Germinal center (tissue), 1 donor: ENCODE results near the gene LTC4S.

Experiments used
- DNase-seq: peaks from one replicate; pipeline ENCODE4 v3.0.0; 2012; ENCODE audit warnings: mixed read lengths, low spot score

The LTC4S gene

DNA sequence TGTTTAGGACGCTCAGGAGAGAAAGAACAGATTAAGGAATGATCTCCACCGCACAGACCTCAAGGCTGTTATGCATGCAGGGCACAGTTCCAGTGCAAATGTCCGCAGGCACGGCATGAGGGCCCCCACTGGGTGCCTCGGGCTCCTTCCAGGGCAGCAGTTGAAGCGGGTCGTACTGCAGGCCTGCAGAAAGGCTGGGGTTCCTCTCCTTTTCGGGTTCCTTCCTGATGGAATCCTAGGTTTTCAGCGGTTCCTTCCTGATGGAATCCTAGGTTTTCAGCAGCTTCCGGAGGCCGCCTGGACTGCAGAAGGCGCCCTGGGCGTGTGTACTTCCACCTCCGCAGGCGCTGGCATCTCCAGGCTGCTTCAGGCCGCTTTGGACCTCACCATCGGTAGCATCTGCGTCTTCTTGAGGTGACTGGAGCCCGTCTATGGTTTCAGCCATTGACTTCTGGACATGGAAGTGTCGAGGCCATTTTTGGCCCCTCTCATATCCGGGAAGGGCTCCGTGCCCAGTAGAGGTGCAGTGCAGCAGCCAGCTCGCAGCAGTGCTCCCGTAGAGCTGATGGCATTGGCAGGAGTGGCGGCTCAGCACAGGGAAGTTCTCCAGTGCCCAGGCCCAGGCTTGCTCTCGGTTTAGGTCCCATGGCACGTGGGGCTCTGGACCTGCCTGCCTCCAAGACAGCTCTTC lies 18.5 kb downstream of the LTC4S start:
- DNase-seq = no peak

DNA sequence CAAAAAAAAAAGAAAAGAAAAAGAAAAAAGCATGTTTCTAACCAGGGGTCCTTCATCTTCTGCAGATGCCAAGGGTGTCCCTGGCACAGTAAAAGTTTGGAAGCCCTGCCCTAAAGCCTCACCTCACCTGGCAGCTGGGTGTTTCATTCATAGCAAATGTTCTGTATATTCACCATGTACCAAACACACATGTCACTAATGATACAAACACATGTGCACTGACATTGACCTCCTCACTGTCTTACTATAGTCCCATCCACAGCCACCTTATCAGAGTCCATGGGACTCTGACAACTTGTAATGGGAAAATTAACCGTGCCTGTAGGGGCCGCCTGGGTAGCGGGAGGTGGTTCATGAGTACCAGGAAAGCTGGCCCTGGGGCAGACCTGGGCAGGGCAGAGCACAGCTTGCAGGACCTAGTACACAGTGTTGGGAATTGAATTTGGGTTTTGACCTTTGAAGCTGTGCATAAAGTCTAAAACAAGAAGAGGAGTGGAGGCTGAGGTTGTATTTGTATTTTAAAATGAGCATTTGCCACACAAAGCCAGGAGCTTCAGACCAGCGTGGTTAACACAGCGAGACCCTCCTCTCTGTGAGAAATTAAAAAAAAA lies 19.3 kb downstream of the LTC4S start:
- no peak for DNase-seq

DNA sequence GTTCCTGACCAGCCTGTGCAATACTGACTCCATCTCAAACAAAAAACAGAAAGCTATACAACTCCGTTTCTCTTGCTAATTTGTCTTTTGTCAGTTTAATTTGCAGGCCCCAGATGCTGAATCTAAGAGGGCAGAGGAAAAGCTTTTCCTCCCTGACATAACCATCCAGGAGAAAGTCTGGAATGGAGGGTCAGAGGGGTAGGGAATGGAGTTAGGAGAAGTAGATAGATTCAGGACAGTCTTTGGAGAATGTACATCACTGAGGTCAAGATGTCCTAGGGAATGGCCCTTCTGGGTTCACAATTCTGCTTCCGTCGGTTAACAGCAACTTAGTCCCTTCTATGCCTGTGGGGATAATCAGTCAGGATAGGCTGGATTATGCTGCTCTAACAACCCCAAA lies 20.3 kb downstream of the LTC4S start:
- no peak for DNase-seq

DNA sequence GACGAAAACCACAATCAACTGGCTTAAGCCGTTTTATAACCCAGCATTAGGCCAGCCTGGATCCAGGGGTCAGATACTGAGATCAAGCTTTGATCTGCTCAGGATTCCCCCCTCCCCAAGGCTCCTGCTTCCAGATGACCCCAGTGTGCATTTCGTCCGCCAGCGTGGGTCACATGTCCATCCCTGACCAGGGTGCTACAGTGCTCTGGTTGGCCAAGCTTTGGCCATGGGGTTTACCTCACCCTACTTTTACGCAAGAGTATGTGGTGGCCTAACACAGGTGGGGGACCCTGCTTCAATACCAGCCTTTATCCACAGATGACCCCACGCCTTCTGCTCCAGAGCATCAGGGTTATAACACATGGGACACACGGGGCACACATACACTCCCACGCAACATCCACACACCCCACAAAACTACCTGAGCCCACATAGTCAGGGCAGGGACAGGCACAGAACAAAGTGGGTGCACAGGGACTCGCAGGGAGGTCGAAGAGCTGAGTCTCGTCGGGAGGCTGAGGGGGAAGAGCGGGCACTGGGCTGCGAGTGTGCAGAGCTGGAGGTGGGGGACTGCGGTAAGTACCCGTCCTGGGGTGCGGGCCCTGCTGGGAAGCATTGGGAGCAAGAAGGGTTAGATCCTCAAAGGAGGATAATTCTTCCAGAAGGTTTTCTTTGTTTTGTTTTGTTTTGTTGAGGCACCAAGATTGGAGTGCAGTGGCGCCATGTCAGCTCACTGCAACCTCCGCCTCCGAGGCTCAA lies 21.9 kb downstream of the LTC4S start:
- no peak for DNase-seq

DNA sequence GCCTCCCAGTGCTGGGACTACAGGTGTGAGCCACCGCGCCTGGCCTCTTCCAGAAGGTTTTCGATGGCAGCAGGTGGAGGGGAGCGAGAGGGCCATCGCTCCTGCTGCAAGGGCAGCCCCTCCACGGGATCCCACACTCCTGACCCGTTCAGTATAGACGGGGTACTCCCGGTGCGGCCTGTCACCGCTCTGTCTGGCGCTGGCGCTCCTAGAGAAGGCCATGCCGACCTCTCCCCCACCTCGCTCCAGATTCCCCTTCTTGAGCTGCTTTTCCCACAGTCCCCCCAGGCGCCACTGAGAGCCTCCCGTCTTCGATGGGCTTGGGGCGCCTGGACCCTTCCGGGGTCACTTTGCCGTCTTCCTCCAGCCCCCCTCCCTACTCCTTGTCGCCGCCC lies 22.6 kb downstream of the LTC4S start:
- DNase-seq = no peak

DNA sequence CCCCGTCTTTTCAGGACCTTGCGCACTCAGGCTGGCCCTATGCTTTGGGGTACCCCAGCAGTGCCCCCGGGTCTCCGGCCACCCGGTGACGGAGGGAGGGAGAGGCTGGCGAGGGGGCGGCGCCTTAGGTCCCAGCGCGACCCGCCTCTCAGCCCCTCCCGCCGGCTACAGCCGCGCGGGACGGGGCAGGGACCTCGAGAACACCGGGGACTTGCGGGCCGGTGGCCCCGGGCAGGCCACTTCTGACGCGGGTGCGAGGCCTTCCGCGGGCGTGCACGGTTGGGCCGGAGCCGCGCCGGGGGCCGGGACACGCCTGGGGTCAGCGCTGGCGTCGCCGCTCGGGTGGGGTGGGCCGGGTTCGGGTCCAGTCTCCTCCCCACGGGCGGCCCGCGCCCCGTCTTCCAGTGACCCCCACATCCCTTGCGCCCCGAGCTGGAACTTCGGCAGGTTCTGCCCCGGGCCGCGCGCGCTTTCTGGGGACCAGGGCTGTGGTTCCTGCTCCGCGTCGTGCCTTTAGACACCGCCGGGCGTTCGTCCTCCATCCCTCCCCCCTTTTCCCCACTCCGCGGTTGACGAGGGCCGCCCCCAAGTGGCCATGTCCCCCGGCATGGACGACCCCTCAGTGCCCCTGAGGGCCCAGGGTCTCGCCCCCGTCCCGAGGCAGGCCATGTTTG lies 23.1 kb downstream of the LTC4S start:
- DNase-seq = no peak

DNA sequence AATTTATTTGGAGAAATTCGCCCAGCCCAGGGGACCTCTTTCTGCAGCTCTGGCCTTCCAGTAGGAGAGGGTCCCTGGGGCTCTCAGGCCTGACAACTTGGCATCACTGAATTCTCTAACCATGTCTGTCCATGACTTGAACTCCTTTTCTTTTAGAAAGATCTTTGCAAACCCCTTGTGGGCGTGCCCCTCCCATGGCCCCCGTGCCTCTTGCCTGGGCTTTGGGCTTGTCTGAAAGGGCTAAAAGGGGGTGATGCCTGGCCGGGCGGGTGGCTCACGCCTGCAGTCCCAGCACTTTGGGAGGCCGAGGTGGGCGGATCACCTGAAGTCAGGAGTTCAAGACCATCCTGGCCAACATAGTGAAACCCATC lies 23.7 kb downstream of the LTC4S start:
- no peak for DNase-seq

DNA sequence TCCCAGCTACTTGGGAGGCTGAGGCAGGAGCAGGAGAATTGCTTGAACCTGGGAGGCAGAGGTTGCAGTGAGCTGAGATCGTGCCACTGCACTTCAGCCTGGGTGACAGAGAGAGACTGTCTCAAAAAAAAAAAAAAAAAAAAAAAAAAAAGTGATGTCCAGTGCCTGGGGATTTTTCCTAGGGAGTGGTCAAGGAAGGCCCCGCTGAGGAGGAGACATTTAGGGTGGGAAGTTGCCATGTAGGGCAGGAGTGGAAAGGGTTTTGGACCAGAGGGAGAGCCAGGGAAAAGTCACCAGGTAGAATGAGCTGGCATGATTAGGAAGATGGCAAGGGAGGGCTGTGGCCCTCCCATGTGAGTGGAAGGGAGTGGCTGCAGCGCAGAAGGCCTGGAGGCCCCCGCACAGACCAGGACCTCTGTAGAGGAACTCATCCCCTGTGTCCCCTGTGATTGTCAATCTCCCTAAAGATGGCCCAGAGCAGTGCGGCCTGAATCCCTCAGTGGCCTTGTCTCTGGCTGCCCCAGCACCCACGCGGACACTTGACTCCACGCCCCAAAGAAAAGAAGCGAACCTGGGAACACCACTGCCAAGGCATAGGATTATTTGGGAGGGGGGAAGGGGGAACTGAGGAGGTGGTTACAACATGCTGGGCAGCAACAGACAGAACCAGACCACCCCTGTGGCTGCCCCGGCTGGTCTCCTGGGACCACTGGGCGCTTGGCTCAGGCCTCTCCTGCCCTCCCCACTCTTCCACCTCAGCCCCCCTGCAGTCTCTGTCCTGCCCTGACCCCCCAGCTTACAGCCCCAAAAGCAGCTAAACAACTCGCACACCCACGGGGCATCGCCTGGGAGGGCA lies 24.3 kb downstream of the LTC4S start:
- DNase-seq = no peak

DNA sequence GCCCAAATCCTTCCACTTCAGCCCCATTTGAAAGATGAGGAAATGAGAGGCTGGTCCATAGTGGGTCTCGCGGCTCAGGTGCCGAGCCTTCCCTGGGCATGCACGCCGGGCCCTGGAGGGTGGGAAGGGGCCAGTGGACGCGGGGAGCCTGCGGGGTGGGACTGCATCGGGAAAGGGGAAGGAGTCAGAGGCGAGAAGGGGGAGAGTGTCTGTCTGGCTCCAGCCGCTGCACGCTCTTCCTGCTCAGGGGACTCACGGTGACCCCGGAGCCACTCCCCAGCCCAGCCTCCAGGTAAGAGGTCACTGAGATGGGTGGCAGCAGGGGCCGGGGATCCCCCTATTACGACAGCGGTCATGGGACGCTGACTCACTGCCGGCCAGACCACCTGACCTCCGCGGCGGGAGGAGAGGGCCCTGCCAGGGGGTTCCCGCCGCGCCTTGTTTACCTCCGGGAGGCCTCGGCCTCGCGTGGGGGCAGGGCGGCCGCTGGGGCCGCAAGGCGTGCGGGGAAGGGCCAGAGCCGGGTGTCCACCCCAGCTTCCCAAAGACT lies 25.0 kb downstream of the LTC4S start:
- peak; percentile 85 for DNase-seq

DNA sequence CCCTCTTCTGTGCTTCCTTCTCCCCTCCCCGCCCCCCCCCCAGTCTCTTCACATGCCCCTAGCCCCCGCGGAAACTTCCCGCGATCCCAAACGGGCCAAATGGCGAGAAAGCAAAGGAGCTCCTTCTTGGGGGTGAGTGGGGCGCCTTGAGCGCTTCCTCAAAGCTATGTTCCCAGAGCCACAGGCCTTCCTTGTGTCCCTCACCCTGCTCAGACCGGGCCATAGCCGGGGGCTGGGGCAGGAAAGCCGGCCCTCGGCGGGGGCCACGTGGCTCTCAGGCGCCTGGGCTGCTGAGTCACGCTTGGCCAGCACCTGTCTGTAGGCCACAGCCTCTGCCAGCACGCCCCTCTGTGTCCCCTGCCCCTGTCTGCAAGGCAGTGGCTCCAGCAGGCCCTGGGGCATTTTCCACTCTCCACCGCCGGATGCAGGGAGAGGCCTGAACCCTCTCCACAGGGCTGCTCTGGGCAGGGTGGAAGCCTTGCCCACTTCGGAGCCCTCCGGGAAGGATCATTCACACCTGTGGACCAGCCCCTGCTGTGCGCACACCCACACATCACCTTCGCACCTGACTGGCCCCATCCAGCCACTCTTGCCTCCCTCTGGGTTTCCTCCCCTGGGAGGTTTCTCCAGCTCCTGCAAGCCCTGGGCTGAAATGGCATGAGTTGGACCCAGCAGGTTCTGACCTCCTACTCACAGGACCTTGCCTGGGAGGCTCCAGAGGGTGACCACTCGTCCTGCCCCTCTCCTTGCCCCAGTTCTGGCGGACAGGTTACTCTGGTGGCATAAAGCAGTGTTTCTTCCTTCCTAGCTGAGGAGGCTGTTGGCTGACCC lies 25.7 kb downstream of the LTC4S start:
- DNase-seq = no peak

DNA sequence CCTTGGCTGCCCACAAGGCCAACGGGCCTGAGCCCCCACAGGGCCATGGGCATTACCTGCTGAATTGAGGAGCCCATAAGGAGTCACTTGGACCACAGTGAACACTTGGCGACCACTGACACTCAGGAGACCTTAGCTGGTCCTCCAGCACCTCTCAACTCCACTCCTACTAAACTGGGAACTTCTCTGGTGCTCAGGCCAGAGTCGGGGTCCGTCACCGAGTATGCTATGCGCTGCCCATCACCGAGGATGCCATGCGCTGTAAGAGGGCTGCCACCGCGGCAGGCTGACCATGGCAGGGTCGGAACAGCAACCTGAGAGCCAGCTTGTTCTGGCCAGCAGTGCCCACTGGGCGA lies 26.3 kb downstream of the LTC4S start:
- no peak for DNase-seq

DNA sequence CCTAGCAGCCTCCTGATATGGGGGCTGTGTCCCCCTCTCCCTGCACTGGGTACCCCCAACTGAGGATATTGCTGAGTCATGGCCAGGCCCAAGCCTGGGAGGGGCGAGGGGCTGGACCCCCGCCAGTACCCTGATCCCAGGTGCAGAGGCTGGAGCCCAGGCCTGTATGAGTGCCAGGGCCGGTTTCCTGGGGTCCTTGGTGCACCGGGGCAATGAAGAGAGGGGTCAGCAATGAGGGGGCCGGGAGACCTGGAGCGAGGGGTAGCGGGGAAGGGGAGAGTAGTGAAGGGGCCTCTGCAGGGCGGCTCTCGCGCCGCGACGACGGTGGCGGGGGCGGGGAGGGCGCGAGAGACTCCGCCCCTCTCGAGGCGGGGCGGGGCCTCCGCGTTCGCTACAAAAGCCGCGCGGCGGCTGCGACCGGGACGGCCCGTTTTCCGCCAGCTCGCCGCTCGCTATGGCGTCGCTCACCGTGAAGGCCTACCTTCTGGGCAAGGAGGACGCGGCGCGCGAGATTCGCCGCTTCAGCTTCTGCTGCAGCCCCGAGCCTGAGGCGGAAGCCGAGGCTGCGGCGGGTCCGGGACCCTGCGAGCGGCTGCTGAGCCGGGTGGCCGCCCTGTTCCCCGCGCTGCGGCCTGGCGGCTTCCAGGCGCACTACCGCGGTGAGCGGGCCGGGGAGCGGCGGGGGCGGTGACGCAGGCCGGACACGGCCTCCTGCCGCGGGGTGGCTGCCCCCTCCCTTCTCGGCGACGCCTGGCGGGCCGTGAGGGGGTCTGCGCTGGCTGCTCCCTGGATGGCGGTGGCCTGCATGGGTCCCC lies 26.9 kb downstream of the LTC4S start, which contains the start of gene SQSTM1:
TSS of gene SQSTM1 (plus strand) at position 423 of the 815 bp plus-strand sequence. CDS start at position 455, 32 bp downstream.
- peak; percentile 92 for DNase-seq

DNA sequence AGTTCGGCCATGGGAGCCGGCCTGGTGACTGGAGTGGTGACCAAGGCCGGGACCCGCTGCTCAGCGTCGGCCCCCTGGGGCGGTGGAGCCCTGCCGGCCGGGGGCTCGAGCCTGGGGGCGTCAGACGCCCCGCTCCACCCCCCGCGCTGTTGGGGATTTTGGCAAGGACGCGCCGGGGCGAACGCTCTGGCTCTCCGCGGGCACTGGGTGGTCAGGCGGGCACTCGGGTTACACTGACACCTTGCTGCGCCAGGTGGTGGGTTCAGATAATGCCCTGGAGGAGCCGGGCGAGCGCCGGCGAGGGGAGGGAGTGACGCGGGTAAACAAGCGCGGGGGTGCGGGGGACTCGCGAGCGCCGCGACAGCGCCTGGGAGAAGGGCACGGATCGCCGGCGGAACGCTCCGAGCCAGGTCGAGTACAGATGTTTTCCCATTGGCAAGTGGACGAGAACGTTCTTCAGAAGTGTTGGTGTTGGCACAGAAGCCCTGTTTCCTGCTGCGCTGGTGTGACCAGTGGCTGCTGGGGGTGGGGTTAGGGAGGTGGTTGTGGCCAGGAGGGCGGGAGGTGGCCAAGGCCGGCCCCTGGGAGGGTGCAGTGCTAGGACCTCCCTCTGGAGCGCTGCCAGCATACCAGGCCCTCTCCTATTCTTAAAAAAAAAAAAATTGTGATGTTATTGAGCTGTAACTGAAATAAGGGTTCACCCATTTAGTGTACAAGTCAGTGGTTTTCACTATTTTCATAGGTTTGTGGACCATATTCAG lies 27.7 kb downstream of the LTC4S start:
- DNase-seq = peak; percentile 88

DNA sequence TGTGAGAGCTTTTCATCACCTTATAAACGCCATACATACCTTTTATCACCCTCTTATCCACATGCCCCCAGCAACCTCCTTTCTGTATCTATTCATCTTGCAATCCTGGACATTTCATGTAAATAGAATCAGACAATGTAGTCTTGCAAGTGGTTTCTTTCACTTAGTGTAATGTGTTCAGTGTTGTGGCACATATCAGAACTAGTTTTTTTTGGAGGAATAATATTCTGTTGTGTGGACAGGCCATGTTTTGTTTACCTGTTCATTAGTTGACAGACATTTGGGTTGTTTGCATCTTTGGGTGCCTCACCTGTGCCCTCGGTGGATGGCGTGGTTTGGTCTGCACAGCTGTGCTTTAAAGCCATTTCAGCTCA lies 28.3 kb downstream of the LTC4S start:
- no peak for DNase-seq

DNA sequence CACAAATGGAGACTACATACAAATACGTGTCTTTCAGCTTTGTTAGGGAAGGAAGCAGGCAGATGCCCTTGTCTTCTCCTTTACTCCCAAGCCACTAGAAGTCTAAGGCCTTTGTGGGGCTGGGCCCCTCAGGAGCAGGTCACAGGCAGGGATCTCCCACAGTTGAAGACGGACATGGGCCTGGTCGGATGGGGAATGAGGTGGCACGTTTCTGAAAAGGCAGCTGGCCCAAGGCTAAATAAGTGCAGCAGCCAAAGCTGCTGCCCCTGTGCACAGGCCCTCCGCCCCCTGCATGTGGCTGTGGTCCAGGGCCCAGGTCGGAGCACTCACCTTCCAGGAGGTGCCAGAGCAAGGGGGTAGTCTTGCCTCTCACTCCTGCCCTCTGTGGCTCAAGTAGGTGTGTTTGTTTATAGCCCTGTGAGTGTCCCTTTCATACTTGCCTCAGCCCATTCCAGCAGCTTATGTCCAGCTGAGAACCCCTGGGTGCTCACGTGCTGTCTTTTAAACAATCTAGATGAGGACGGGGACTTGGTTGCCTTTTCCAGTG lies 28.7 kb downstream of the LTC4S start:
- no peak for DNase-seq

DNA sequence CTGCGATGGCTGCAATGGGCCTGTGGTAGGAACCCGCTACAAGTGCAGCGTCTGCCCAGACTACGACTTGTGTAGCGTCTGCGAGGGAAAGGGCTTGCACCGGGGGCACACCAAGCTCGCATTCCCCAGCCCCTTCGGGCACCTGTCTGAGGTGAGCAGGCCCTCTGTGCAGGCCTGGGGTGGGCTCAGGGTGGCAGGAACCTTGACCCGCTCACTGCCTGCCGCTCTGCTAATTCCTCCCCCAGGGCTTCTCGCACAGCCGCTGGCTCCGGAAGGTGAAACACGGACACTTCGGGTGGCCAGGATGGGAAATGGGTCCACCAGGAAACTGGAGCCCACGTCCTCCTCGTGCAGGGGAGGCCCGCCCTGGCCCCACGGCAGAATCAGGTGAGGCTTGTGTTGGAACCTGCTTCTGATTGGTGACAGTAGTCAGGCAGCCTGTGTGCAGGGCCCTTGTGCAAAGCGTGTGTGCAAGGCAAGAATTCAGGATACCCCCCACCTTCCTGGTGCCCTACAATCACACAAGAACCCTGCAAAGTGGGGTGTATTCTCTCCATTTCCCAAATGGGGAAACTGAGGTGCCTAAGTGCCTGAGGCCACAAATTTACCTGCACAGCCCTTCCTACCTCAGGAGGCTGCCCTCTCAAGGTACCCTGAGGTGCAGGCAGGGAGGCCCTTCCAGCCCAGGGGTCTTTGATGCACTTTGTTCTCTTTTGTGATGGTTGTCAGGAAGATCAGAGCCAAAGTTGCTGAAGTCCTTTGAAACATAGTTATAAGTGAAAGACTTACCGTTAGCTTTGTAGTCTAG lies 30.4 kb downstream of the LTC4S start:
- no peak for DNase-seq

DNA sequence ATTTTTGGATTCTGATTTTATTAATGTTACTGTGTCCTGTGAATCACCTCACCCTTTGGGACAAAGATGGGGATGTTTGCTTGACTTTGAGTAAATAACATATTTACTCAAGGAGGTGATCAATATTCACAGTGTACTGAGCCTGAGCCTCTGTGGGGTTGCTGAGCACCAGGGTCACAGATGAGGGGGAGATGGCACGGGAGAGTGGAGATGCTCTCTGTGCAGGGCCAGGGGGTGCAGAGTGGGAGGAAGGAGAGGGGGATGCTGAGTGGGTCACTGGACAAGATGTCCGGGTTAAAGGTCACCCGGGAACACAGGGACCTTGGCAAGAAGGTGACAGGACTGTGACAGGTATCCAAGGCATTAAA lies 30.9 kb downstream of the LTC4S start:
- no peak for DNase-seq

DNA sequence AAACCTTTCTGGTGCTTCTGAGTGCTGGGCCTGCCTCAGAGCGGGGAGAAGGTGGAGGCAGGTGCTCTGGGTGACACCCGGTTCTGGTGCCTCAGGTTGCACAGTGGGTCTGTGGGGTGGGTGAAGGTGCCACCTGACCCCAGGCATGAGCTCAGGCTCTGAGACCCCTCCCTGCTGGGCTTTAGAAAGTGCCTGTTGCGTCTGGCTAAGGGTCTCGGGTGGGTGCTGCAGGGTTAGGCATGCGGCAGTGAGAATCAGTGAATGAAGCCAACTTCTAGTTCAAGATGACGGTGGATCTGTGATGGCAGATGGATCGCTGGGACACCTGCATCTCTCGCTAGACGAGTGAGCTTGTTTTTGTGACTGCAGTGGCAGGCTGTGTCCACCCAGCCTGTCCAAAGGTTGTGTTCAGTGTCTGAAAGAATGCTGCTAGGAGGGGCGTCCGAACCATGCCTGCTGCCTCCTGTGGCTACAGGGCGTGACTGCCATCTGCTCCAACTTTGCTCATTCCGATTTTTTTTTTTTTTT lies 31.9 kb downstream of the LTC4S start:
- no peak for DNase-seq
